WTC11 (cell line): ENCODE data around the gene RECK.

Source experiments
- ELF4 ChIP-seq: sonication (generic); formaldehyde crosslinking; IDR thresholded peaks from 2 replicates; pipeline ENCODE4 v1.8.1; 2022; ENCODE audit warnings: low read depth, mild to moderate bottlenecking, moderate library complexity, missing genetic modification reagents
- FOXK1 ChIP-seq: sonication (generic); formaldehyde crosslinking; IDR thresholded peaks from 2 replicates; pipeline ENCODE4 v1.8.0; 2022; ENCODE audit warnings: mild to moderate bottlenecking, moderate library complexity, missing genetic modification reagents
- FOXP4 ChIP-seq: sonication (generic); formaldehyde crosslinking; IDR thresholded peaks from 2 replicates; pipeline ENCODE4 v1.8.0; 2022; ENCODE audit warnings: mild to moderate bottlenecking, missing genetic modification reagents
- MXD4 ChIP-seq: fragments of 250-450 bp; sonication (Bioruptor Pico); IDR thresholded peaks from 2 replicates; pipeline ENCODE4 v1.8.0; 2021; ENCODE audit warnings: mild to moderate bottlenecking, moderate library complexity, borderline replicate concordance
- SP1 ChIP-seq: sonication (generic); formaldehyde crosslinking; conservative IDR thresholded peaks from 2 replicates; pipeline ENCODE4 v1.8.1; 2022; ENCODE audit warnings: missing genetic modification reagents
- TF ChIP-seq, protein P1 (sequence below): fragments of 200-600 bp; IDR thresholded peaks from 2 replicates; pipeline ENCODE4 v1.8.0; 2022; ENCODE audit warnings: antibody characterized with exemption
- TF ChIP-seq, protein P2 (sequence below): sonication (generic); formaldehyde crosslinking; conservative IDR thresholded peaks from 2 replicates; pipeline ENCODE4 v1.8.1; 2022; ENCODE audit warnings: mild to moderate bottlenecking, missing genetic modification reagents
- TF ChIP-seq, protein P3 (sequence below): sonication (generic); formaldehyde crosslinking; IDR thresholded peaks from 2 replicates; pipeline ENCODE4 v1.8.0; 2022; ENCODE audit warnings: mild to moderate bottlenecking, missing genetic modification reagents
- TF ChIP-seq, protein P4 (sequence below): sonication (generic); formaldehyde crosslinking; IDR thresholded peaks from 2 replicates; pipeline ENCODE4 v1.8.1; 2022; ENCODE audit warnings: low read depth, missing genetic modification reagents, borderline replicate concordance

DNA sequence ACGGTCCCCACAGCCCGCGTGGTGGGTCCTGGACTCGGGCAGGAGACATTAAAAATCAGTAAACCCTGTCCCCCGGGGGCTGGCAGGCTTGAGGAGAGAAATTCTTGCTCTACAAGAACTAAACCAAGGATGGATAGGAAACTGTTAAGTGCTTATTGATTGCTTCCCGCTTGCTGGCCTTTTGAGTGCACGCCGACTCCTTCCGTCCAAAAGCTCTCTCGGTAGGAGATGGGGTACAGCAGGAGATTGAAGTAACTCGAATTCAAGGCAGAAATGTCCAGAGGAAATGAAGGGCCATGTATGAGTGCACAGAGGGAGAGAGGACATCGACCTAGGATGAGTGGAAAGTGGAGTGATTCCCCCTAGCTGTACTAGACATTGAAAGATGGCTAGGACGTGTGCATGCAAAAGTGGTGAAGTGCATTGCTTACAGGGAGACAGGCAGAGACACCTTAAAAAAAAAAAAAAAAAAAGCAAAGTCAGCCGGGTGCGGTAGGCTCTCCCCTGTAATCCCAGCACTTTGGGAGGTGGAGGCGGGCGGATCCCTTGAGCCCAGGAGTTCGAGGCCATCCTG lies 923 bp downstream of the RECK start:
- TF ChIP-seq, protein P1, sequence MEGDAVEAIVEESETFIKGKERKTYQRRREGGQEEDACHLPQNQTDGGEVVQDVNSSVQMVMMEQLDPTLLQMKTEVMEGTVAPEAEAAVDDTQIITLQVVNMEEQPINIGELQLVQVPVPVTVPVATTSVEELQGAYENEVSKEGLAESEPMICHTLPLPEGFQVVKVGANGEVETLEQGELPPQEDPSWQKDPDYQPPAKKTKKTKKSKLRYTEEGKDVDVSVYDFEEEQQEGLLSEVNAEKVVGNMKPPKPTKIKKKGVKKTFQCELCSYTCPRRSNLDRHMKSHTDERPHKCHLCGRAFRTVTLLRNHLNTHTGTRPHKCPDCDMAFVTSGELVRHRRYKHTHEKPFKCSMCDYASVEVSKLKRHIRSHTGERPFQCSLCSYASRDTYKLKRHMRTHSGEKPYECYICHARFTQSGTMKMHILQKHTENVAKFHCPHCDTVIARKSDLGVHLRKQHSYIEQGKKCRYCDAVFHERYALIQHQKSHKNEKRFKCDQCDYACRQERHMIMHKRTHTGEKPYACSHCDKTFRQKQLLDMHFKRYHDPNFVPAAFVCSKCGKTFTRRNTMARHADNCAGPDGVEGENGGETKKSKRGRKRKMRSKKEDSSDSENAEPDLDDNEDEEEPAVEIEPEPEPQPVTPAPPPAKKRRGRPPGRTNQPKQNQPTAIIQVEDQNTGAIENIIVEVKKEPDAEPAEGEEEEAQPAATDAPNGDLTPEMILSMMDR: no peak
- TF ChIP-seq, protein P2, sequence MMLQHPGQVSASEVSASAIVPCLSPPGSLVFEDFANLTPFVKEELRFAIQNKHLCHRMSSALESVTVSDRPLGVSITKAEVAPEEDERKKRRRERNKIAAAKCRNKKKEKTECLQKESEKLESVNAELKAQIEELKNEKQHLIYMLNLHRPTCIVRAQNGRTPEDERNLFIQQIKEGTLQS (CRISPR knock-in tag): no peak
- TF ChIP-seq, protein P3, sequence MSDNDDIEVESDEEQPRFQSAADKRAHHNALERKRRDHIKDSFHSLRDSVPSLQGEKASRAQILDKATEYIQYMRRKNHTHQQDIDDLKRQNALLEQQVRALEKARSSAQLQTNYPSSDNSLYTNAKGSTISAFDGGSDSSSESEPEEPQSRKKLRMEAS (CRISPR knock-in tag): no peak
- TF ChIP-seq FOXK1 (CRISPR knock-in tag) (no peak), FOXP4 (CRISPR knock-in tag) (no peak), ELF4 (no peak), MXD4 (CRISPR knock-in tag) (no peak), SP1 (no peak)
- TF ChIP-seq, protein P4, sequence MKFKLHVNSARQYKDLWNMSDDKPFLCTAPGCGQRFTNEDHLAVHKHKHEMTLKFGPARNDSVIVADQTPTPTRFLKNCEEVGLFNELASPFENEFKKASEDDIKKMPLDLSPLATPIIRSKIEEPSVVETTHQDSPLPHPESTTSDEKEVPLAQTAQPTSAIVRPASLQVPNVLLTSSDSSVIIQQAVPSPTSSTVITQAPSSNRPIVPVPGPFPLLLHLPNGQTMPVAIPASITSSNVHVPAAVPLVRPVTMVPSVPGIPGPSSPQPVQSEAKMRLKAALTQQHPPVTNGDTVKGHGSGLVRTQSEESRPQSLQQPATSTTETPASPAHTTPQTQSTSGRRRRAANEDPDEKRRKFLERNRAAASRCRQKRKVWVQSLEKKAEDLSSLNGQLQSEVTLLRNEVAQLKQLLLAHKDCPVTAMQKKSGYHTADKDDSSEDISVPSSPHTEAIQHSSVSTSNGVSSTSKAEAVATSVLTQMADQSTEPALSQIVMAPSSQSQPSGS: no peak
